ENCODE results near the gene FNDC3B.

DNA sequence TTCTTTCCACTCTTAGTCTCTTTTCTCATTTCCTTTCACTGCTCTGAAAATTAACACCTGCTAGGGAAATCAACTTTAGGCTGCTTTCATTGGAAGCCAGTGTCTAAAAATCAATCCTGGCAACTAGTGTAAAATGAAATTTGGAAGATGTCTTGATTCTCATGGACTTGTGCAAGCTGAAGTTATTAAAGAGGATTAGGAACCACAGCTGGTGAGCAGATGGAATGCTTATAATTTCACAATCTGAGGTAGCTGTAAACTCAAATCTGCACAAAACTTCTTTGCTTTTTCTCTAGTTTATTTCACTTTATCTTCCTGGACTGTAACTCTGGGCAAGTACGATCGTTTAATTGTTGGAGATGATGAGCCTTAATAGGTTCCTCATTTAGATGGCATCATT is 233.3 kb downstream of the FNDC3B start:
- TF ChIP-seq, protein P1, sequence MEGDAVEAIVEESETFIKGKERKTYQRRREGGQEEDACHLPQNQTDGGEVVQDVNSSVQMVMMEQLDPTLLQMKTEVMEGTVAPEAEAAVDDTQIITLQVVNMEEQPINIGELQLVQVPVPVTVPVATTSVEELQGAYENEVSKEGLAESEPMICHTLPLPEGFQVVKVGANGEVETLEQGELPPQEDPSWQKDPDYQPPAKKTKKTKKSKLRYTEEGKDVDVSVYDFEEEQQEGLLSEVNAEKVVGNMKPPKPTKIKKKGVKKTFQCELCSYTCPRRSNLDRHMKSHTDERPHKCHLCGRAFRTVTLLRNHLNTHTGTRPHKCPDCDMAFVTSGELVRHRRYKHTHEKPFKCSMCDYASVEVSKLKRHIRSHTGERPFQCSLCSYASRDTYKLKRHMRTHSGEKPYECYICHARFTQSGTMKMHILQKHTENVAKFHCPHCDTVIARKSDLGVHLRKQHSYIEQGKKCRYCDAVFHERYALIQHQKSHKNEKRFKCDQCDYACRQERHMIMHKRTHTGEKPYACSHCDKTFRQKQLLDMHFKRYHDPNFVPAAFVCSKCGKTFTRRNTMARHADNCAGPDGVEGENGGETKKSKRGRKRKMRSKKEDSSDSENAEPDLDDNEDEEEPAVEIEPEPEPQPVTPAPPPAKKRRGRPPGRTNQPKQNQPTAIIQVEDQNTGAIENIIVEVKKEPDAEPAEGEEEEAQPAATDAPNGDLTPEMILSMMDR (IDR thresholded peaks at IDR 0.05): no peak
- TF ChIP-seq POLR2A (IDR thresholded peaks at IDR 0.05) (no peak), EP300 (IDR thresholded peaks at IDR 0.05) (no peak)
